DOHH2 (cell line): ENCODE measurements around the gene DMXL1.
"Not testable (repeated sequence)": the region's sequence is repeated elsewhere in the genome, so short reads cannot be mapped to it uniquely, and the experiment has no call there.

ENCODE experiments used
- H3F3A ChIP-seq: fragments of 200-600 bp; sonication (generic), shearing (Covaris generic); 2 replicates; pipeline ENCODE4 v1.6.0; 2016; ENCODE audit warnings: antibody characterized with exemption, mild to moderate bottlenecking; ENCODE audit not compliant: control insufficient read depth, insufficient read depth
- H3K27ac ChIP-seq: fragments of 200-600 bp; sonication (generic); 2 replicates; pipeline ENCODE4 v1.5.1; 2014; ENCODE audit warnings: low read depth, mild to moderate bottlenecking, low read length, moderate library complexity
- H3K27me3 ChIP-seq: fragments of 200-600 bp; sonication (generic); 2 replicates; pipeline ENCODE4 v1.6.1; 2014; ENCODE audit warnings: mild to moderate bottlenecking, low read length, mixed read lengths; ENCODE audit not compliant: control insufficient read depth
- H3K36me3 ChIP-seq: fragments of 200-600 bp; sonication (generic); 2 replicates; pipeline ENCODE4 v1.6.1; 2014; ENCODE audit warnings: mild to moderate bottlenecking, low read length, moderate library complexity, mixed read lengths; ENCODE audit not compliant: control insufficient read depth
- H3K4me1 ChIP-seq: fragments of 200-600 bp; sonication (generic); 2 replicates; pipeline ENCODE4 v1.6.1; 2014; ENCODE audit warnings: mild to moderate bottlenecking, low read length, mixed read lengths; ENCODE audit not compliant: control insufficient read depth
- H3K4me2 ChIP-seq: fragments of 200-600 bp; sonication (generic); 2 replicates; pipeline ENCODE4 v1.6.0; 2014; ENCODE audit warnings: mild to moderate bottlenecking, low read length, moderate library complexity
- H3K4me3 ChIP-seq: fragments of 200-600 bp; sonication (generic); 2 replicates; pipeline ENCODE4 v1.5.1; 2014; ENCODE audit warnings: mild to moderate bottlenecking, low read length, mixed read lengths
- H3K79me2 ChIP-seq: fragments of 200-600 bp; sonication (generic); 2 replicates; pipeline ENCODE4 v1.6.1; 2014; ENCODE audit warnings: mild to moderate bottlenecking, low read length, mixed read lengths; ENCODE audit not compliant: control insufficient read depth
- H3K9me2 ChIP-seq: fragments of 200-600 bp; sonication (generic); replicated peaks from 2 replicates; pipeline ENCODE4 v1.6.1; 2014; ENCODE audit warnings: mild to moderate bottlenecking, low read length, mixed read lengths; ENCODE audit not compliant: control insufficient read depth
- H3K9me3 ChIP-seq: fragments of 200-600 bp; sonication (generic); 2 replicates; pipeline ENCODE4 v1.6.1; 2014; ENCODE audit warnings: antibody characterized with exemption, low read length, mixed read lengths; ENCODE audit not compliant: control insufficient read depth, insufficient read depth
- H4K20me1 ChIP-seq: fragments of 200-600 bp; sonication (generic); 2 replicates; pipeline ENCODE4 v1.6.0; 2014; ENCODE audit warnings: low read depth, mild to moderate bottlenecking, antibody characterized with exemption, low read length, moderate library complexity; ENCODE audit not compliant: control insufficient read depth, insufficient read depth
- EZH2phosphoT487 ChIP-seq: fragments of 200-600 bp; sonication (generic); IDR thresholded peaks from 2 replicates; pipeline ENCODE4 v1.6.1; 2017; ENCODE audit warnings: borderline replicate concordance, mild to moderate bottlenecking, antibody characterized with exemption, low read length, moderate library complexity, mixed read lengths
- TF ChIP-seq, protein P1 (sequence below): fragments of 200-600 bp; sonication (generic); IDR thresholded peaks from one replicate; pipeline ENCODE4 v1.5.1; 2014; ENCODE audit warnings: antibody characterized with exemption, mild to moderate bottlenecking, low read depth, low read length; ENCODE audit not compliant: poor library complexity, severe bottlenecking

Gene DMXL1

DNA sequence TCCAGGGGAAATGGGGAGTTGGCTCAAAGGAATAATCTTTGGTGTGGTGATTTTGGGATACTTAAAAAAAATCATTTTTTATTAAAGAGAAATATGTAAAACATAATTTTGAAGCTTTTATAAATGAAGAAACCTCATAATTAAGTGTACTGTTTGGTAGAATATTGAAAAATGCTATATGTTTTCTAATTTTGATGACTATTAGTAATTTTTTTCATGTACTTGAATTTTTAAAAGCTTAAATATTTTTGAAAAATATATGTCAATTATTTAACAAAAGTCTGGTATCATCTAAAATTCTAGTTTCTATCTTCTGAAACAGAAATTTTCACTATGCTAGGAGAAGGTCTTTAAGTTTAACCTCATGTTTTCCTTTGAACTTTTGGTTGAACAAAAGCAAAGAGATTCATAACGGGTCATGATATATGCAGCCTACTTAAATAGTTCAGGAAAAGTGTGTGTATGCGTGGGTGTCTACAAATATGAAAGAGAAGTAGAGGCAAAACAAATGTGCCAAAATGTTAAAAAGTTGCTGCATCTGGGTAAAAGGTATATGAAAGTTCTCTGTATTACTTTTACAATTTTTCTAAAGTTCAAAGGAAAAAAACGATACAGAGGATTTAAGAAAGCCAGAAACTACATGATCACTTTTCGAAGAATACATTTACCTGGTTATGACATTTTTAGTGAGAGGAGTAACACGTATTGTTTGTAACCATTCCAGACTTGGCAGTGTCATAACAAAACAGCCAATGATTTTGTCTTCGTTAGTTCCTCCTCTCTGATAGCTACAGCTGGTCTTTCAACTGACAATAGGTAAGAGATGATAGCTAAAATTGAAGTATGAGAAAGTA lies 167.6 kb downstream of the DMXL1 start:
- Histone ChIP-seq H3K27me3 (no peaks in the 10 kb centered on the region), H3K4me2 (no peak overlapping the region), H4K20me1 (no peaks in the 10 kb centered on the region), H3K27ac (no peak overlapping the region), H3K4me1 (no peaks in the 10 kb centered on the region), H3F3A (0 out of 2 replicates have a peak, but pooled peaks cover 2% of the 10 kb centered on the region), H3K9me3 (no peaks in the 10 kb centered on the region), H3K4me3 (no peak overlapping the region), H3K36me3 (peaks cover 15% of the 10 kb centered on the region), H3K79me2 (no peaks in the 10 kb centered on the region), H3K9me2 (no peaks in the 10 kb centered on the region)
- no peak for TF ChIP-seq EZH2phosphoT487
- TF ChIP-seq, protein P1, sequence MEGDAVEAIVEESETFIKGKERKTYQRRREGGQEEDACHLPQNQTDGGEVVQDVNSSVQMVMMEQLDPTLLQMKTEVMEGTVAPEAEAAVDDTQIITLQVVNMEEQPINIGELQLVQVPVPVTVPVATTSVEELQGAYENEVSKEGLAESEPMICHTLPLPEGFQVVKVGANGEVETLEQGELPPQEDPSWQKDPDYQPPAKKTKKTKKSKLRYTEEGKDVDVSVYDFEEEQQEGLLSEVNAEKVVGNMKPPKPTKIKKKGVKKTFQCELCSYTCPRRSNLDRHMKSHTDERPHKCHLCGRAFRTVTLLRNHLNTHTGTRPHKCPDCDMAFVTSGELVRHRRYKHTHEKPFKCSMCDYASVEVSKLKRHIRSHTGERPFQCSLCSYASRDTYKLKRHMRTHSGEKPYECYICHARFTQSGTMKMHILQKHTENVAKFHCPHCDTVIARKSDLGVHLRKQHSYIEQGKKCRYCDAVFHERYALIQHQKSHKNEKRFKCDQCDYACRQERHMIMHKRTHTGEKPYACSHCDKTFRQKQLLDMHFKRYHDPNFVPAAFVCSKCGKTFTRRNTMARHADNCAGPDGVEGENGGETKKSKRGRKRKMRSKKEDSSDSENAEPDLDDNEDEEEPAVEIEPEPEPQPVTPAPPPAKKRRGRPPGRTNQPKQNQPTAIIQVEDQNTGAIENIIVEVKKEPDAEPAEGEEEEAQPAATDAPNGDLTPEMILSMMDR, result no peak

DNA sequence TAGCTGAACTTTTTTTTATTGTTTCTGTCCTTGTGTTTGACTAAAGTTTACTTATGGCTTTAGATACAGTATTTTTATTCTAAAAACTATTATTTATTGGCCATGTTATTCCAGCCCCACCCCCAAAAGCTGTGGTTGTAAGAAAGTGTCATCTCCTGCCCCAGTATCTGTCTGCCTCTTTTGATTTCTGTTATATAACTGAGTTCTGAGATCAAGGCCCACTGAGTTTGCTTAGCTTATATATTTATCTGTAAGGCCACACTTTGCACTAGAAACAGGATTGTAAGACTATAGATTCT lies 168.2 kb downstream of the DMXL1 start:
- Histone ChIP-seq H3K4me3 (no peak overlapping the region), H3K4me2 (no peak overlapping the region), H3K4me1 (no peaks in the 10 kb centered on the region), H3K27ac (no peak overlapping the region), H3F3A (0 out of 2 replicates have a peak, but pooled peaks cover 2% of the 10 kb centered on the region), H3K27me3 (no peaks in the 10 kb centered on the region), H3K79me2 (no peaks in the 10 kb centered on the region), H3K9me3 (no peaks in the 10 kb centered on the region), H3K9me2 (no peaks in the 10 kb centered on the region), H4K20me1 (no peaks in the 10 kb centered on the region), H3K36me3 (peaks cover 13% of the 10 kb centered on the region)
- TF ChIP-seq EZH2phosphoT487, result no peak
- TF ChIP-seq, protein P1, result no peak

DNA sequence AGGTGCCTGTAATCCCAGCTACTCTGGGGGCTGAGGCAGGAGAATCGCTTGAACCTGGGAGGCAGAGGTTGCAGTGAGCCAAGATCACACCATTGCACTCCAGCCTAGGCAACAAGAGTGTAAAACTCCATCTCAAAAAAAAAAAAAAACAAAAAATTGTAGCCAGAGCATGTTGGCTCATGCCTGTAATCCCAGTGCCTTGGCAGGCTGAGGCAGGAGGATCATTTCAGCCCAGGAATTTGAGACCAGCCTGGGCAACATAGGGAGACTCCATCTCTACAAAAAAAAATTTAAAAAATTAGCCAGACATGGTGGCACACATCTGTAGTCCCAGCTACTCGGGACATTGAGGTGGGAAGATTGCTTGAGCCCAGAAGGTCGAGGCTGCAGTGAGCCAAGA lies 168.9 kb downstream of the DMXL1 start:
- H3K9me2 ChIP-seq, H3F3A ChIP-seq, H3K4me1 ChIP-seq, H3K4me2 ChIP-seq, H3K4me3 ChIP-seq, H3K9me3 ChIP-seq, H3K27ac ChIP-seq, H3K27me3 ChIP-seq, H3K79me2 ChIP-seq, H4K20me1 ChIP-seq, H3K36me3 ChIP-seq: not testable (repeated sequence)

DNA sequence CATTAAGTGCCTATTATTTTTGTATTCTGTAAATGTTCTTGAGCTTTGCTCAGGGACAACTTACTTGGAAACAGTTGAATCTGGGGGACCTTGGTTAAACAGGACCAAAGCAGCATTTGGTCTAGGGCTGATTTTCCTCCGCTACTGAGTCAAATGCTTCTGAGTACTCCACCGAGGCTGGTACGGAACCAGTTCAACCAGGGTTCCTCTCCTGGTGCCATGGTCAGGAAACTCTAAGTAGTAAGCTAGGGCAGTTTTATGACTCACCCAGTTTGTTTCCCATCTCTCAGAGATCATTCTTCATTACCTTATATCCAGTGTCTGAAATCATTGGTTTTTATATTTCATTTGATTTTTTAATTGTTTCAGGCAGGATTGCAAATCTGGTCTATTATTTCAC lies 173.0 kb downstream of the DMXL1 start:
- TF ChIP-seq, protein P1, result no peak
- TF ChIP-seq EZH2phosphoT487, result no peak
- Histone ChIP-seq H4K20me1 (no peaks in the 10 kb centered on the region), H3K4me3 (no peak overlapping the region)

More for the DNA sequence above, 173.0 kb downstream of the DMXL1 start:
- Histone ChIP-seq H3K36me3 (peaks cover 4% of the 10 kb centered on the region), H3K27me3 (no peaks in the 10 kb centered on the region), H3K79me2 (no peaks in the 10 kb centered on the region), H3K9me2 (no peaks in the 10 kb centered on the region), H3K4me1 (no peaks in the 10 kb centered on the region), H3K27ac (no peak overlapping the region), H3F3A (0 out of 2 replicates have a peak, but pooled peaks cover 2% of the 10 kb centered on the region), H3K4me2 (no peak overlapping the region), H3K9me3 (no peaks in the 10 kb centered on the region)
